Left renal cortex interstitium (tissue), 4 donors: ENCODE data around the gene SYNE1. TPM values are rescaled to one million over a fixed set of nuclear protein-coding genes. Genes with fewer than 3 reads are reported as not detected.
"Not testable (repeated sequence)": the region's sequence is repeated elsewhere in the genome, so short reads cannot be mapped to it uniquely, and the experiment has no call there.

Source experiments
- DNase-seq, 4 donors: peaks; one replicate each; pipeline ENCODE4 v3.0.0-alpha.2; 2013; ENCODE audit warnings: low read depth in 4 of 4, low spot score in 2 of 4, missing footprints in 1 of 4
- polyA plus RNA-seq, 4 donors: library from polyadenylated mRNA; unstranded; fragments of 120-200 nt; gene quantifications; one replicate each; pipeline ENCODE4 v1.2.1, GENCODE V29; 2013; ENCODE audit not compliant: insufficient read length in 4 of 4

SYNE1 gene
- polyA plus RNA-seq, 4 donors, result 85.2 to 106 (median 101) TPM

DNA sequence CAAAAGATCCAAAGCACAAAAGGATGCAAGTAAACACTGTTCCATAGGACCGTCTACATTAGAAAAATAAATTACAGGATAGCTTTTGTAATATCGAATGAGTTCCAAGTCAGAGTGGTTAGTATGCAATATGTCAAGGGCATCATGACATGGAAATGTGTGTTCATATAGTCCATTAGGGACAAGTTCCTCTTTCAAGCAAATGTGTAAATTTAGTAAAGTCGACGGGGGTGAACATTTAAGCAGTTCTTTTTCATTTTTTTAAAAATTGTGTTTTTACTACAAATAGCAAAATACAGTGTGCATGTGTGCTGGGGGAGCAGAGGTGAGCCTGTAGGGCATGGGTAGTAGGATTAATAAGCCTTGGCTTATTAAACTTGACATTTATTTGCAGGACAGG, 470.7 kb downstream of the SYNE1 start:
- no peak for DNase-seq

DNA sequence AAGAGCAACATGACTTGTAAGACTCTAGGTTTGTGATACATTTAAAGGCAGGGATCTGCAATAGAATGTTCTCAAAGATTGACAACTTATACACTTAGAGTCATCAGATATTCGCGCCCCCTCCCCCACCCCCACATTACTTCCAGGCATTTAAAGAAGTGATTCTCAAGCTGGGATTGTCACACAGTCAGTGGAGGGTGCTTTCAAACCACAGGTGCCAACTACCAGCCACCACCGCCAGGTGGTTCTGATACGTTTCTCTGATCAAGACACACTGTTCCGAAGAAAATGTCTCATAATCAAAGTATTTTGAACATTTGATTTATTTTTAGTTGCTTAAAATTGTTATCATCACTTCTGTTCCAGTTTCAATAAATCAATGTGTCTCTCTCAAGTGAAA, 472.2 kb downstream of the SYNE1 start:
- no peak for DNase-seq

DNA sequence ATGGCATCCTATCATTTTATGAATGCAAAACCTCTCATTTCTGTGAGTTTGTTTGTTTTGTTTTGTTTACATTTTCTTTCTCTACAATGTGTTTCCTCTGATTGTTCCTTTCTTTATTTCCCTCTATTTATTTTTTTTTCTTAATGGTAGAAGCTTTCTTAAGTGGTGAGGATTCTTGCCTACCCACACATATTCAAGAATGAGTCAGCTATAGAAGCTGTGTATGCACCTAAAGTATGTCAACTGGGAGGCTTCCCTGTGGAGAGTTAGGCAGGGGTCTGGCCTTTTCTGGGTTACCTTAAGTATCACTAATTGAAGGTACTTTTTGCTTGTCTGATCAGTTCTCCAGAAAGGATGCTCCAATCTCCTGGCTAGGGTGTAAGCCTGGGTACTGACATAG, 475.7 kb downstream of the SYNE1 start:
- DNase-seq, result no peak

DNA sequence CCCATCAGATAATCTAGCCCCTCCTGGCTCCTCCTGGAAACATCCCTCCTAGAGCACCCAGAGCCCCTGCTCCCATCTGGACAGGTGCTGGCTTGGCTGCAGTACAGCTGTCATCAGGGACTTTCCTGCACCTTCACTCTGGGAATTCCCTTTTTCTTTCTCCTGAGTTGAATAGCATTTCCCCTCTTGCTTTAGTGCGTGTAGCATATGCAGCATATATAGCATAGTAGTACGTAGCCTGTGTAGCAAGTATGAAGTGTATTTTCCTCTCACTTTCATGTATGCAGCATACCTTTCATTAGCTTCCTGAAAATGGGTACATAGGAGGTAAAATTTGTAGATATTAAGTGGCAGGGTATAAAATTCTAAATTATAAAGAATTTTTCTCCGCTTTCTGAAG, 476.8 kb downstream of the SYNE1 start:
- no peak for DNase-seq

DNA sequence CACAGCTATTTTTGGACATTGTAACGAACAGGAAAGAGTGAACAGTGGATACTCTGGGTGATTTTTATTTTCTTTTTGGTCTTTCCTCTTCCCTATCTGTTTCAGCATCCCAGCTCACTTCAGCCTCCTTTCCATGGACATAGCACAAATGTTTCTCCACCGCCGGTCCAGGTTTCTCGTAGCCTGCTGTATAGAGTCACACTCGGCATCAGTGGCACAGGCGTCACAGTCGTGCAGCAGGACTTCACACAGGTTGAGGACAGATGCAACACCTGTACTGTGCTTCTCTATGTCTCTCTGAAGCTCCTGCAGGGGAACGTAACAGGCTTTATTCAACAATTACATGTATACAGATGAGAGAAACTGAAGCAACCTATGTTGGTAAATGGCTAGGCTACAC, 481.4 kb downstream of the SYNE1 start:
- DNase-seq, result no peak

DNA sequence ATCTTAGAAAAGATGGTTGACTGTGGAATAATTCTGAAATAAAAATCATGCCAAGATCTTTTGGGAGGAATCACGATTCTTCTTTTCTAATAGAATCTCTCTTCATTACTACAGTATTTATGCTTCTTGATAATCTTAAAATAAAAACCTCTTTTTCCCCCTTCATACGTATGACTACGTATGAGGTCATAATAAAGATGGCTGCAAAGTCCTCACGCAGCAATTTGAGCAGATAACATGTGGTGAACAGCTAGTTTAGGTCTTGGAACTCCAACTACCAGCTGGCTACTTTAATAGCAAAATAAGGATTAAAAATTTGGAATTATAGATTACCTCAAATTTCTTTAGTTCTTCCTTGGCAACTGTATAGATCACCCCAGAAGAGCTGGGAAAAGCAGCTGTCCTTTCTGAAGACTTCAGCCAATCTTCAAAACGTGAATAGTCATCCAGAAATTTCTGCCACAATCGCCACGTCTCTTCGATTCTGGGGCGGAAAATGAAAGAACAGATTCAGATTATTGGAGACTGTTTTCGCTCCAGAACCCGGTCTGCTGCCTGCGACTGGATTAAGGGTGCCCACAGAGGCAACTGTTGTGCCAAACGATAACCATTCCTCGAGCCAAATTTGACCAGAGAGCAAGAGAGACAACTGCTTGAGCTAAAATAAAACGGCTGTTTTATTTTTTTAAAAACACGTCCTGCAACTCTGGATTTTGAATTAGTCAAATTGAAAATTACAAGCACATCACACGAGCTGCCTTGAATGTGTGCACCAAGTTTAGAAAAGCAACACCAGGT, 482.4 kb downstream of the SYNE1 start:
- no peak for DNase-seq

DNA sequence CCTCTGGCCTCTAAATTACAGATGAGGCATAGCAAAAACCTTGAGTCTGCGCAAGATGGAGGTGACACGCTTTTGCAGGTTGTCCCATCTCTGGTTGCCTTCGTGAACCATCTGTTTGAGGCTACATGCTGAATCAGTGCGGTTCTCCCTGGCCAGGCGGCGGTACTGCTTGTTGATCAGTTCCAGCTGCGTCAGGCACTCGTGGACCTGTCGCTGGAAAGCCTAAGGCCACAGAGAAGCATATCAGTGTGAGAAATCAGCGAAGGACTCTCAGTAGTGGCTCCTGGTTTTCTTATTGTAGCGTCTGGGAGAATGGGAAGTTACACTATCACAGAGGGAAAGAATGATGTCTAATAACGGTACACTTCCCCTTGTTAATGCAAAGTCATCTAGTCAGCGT, 485.2 kb downstream of the SYNE1 start:
- no peak for DNase-seq

DNA sequence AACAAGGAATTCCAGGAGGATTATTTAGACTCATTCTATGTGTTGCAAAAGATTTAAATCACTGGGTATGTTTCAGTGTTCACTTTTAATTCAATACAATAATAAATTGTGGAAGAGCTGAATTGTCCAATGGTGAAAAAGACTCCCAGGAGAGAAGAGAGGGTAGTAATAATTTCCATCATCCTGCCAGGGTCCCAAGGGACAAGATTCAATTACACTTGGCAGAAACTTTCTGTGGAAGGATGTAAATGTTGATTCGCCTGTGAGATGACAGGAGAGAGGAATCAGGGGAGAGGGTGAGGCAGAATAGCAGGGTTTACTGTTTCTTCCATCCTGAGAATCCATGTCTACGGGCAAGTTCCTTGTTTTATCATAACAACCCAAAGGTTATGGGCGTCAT, 487.0 kb downstream of the SYNE1 start:
- no peak for DNase-seq

DNA sequence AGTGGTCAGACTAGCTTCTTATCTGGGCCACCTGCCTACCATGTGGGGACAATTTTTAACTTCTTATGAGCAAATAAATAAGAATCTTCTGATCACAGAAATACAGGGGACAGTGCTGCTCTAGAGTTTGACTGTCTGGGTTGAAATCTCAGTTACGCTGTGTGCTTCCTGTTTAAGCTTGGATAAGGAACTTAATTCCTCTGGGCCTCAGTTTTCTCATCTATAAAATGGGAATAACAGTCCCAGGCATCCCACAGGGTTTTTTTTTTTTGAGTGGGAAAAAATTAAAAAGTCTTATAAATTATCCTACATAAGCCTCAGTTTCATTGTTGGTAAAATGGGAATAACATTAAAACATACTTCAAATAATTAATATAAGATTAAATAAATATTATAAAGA, 488.8 kb downstream of the SYNE1 start:
- DNase-seq, result no peak

DNA sequence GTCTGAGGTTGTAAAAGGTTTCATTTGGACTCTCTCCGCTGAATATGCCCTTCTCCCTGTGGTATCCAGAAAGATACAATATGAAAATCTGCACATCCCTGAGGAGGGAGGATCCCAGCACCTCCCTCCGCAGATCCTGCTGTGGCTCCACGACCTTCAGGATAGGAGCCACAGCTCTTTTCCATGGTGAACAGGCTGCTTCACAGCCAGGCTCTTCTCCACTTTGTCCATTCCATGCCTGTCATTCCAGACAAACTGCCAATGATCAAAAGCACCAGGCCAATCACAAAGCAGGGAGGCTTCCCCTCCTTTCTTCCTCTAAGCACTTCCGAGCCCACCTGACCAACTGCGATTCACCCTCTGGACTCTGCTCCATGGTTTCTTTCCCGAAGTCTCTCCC, 489.9 kb downstream of the SYNE1 start:
- no peak for DNase-seq

DNA sequence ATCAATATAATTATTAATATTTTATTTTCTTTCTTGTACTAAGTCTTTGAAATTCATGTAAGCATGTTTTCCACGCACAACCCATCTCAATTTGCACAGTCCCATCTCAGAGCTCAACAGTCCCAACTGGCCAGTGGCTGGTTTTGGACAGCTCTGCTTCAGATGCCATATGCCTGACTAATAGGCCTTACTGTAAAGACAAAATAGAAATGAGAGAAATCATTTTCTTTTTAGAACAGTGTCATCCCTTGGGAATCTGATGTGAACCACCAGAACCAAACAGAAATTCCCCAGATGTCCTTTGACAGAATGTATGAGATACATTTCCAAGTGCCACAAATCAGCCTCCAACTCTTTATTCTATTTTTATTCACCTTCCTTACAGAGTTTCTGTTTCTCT, 490.8 kb downstream of the SYNE1 start:
- DNase-seq, result no peak

DNA sequence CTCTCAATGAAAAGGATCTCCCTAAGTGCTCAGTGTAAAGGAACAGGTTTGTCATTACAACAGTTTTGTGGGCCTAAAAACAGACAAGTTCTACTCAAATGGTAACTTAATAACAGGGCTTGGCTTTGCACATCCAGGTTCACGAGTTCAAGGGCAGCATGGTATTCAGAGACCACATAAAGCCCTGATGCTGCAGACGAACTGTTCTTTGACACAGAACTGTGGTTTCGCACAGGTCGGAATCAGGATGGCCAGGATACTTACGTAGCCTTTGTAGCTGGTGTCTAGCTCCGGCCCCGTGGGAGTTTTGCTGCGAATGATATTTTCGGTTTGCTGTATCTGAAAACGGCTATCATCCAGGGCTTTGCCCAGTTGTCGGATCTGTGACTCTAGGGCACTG, 493.8 kb downstream of the SYNE1 start:
- no peak for DNase-seq

DNA sequence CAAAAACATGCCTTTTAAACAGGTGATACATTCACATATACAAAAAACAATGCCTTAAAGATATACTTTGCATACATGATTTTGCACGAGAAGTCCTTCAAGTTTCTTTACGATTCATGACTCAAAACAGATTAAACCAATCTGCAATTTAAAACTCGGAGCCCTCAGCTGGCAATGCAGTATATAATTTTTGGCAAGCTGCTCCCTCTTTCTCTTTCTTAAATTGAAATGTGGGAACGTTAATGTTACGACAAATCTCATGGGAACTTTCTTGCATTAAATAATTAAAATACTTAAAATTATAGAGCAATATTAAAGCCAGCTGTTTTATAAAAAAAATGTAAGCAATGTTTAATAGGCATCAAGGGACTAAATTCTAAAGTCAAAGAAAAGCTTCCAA, 495.1 kb downstream of the SYNE1 start:
- DNase-seq, result no peak

DNA sequence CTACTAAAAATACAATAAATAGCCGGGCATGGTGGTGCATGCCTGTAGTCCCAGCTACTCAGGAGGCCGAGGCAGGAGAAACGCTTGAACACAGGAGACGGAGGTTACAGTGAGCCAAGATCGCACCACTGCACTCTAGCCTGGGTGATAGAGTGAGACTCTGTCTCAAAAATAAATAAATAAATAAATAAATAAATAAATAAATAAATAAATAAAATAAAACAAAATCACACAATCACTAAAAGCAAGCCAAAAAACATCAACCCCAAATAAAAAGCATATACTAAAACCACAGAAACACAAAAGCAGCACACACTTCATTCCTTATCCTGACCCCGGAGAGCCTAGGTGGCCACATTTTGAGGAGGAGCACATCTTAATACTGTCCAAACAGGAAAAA, 498.8 kb downstream of the SYNE1 start:
- DNase-seq, result not testable (repeated sequence)

DNA sequence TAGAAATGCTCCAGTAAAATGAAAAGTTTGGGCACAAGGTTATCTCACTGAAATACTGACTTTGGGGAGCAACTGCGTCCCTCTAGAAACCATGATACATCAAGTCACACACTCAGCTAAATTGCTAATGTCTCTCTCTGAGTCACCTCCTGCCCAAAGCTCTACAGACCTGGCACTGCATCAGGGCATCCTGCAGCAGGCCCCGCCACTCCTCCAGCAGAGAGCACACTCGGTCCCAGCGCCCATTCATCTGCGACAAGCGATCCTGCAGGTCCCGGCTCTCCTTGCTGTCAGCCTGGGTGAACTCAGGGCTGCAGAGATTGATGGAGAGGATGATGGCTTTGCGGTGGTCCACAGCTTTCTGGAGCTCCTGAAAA, 500.7 kb downstream of the SYNE1 start:
- DNase-seq, result no peak

DNA sequence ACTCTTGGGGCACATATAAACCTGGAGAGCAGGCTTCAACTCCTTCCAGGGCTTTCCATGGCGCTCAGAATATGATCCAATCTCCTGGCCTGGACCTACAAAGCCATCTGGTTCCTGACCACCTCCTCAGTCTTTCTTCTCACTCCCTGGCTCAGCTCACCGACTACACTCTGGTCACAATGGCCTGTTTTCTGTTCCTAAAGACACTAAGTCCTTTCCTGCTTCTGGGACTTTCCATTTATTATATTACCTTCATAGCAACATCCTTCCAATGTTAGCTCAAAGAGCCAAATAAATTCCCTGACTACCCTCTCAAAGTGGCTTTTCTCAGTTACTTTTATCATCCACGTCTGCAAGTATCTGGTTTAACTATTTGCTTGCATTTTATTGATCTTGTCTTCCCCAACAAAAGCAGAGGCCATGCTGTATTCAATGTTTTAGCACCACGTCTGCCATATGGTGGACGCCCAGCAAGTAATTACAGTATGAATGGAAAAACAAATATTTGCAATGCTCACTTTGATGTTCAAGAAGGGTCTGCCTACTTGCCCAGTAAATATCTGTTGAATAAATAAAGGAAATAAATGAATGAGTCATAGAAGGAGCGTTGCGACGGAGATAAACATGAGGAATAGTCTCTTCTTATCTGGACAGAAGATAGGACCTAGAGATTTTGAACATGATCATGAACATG, 501.3 kb downstream of the SYNE1 start:
- no peak for DNase-seq

DNA sequence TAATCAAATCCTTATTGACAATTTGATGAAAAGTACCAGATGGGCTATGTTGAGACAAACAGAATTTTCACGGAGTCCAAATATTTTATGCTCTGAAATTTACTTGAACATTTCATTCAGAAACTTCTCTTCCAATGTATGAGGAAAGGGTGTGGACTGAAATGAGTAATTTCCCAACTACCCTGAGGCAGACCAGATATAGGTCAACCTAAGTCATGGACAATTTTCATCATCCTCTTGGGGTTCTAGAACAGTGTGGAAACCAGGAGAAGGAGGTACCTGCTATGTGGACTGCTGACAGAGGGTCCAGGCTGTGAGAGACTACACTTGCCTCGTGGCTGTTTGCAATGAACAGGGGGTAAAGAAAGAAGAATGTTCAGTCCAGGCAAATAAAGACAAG, 506.7 kb downstream of the SYNE1 start:
- DNase-seq, result no peak

DNA sequence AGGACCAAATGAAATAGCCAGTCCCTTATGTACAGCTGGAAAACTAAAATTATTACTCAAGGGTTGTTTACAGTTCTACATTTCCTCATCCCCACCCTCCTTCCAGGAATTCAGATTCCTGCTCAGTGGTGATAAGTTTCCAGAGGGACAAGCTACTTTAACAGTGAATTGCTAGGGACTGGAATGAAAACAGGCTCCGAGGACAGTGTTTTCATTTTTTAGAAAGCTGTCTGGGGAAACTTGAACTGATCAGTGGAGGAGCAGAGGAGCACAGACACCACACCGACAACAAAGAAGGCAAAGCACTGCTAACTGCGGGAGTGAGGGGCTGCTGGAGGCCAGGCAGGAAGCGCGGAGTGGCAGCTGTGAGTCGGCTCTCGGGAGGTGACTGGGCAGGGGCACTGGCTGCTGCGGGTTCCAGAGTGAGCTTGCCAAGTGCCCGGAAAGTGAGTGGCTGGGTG, 507.4 kb downstream of the SYNE1 start:
- DNase-seq, result no peak

DNA sequence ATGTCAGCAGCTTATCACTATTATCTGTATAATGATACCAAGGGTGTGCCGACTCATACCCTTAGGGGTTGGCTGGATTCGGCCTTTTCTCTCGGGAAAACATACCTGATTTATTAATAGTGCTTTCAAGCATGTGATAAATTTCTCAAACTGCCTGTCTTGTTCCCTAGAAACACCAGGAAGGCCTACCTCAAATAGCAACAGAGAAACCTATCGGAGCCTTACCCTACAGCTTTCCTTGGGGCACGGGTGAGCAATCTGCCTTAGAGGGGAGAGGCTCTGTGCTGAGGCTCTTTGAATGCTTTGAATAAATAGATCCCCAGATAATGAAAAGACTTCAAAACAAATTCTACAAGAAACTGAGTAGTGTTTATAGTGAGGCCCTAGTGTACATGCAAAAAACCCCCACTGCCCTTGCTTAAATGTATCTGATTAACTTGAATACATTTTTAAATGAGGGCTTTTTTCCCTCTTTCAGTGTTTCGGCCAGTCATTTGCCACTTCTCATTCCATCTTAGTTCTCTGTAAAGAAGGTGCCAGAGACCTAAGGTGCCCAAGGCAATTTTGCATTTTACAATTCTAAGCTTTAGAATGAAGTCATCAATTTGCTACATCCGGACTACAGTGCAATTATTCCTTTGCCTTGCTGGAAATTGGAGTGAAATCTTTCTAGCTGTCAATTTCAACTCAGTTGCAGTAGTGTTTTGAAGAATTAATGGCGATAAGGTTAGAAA, 509.6 kb downstream of the SYNE1 start:
- no peak for DNase-seq

DNA sequence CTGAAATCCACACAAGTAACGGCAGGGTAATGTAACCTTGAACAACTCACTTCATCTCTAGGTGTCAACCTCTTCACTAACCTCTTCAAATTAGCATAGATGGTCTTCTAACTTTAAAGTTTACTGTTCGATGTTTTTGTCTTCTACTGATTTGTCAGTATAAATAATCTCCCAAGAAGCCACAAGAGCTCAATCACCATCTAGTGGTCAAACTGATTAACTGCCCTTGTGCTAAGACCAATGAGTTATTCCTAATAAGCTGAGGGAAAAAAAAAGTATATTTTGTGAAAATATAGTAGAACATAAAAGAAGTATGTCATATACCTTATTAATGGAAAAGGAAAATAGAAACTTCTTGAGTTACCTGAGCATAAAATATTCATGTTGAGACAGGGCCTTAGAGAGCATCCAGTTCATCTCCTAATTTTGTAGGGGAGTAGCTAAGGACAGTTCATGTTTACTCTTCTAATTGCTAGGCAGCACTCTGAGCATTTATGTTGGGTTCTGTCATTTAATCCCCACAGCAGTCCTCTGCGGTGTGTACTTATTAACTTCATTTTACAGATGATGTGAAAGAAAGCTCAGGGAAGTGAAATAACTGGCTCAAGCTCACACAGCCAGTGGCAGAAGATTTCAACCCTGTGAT, 512.6 kb downstream of the SYNE1 start:
- DNase-seq, result no peak

DNA sequence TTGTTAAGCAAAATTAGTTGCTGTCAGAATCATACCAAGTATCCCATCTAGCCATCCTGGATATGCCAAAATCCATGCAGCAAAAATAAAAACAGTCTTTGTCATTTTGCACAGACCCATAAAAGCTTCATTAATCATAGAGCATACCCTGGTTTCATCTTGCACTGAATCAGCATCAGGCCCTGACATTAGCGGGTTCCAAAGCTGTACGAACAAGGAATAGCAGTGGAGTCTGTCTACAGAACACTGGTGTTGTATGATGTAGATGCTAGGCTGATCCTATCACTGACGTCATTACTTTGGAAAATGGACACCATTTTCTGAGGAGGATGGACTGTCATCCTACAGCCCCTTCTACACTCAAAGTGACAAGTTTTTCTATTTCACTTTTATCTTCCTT, 514.1 kb downstream of the SYNE1 start:
- no peak for DNase-seq
